ENCODE results near the gene PLA2G4A. TPM values are rescaled to one million over a fixed set of nuclear protein-coding genes. Genes with fewer than 3 reads are reported as not detected.

The PLA2G4A gene
- total RNA-seq, 6 experiments from 2014 or later = 0.25 to 0.90 (median 0.45) TPM

GRCh38 chr1:186980400-186980799 is 151.7 kb downstream of the PLA2G4A start:
- no peak for DNase-seq
- Mint-ChIP-seq H3K27me3 (ENCODE audit: insufficient read depth) (peaks cover 5% of the 10 kb centered on the region; the same call in 1 of the 2 replicates), H3K4me1 (ENCODE audit: low read depth) (peaks cover 31% of the 10 kb centered on the region), H3K4me3 (no peak overlapping the region), H3K36me3 (ENCODE audit: low read depth) (no peaks in the 10 kb centered on the region), H3K27ac (no peak overlapping the region), H3K9me3 (no peaks in the 10 kb centered on the region)
- TF ChIP-seq, protein P1, sequence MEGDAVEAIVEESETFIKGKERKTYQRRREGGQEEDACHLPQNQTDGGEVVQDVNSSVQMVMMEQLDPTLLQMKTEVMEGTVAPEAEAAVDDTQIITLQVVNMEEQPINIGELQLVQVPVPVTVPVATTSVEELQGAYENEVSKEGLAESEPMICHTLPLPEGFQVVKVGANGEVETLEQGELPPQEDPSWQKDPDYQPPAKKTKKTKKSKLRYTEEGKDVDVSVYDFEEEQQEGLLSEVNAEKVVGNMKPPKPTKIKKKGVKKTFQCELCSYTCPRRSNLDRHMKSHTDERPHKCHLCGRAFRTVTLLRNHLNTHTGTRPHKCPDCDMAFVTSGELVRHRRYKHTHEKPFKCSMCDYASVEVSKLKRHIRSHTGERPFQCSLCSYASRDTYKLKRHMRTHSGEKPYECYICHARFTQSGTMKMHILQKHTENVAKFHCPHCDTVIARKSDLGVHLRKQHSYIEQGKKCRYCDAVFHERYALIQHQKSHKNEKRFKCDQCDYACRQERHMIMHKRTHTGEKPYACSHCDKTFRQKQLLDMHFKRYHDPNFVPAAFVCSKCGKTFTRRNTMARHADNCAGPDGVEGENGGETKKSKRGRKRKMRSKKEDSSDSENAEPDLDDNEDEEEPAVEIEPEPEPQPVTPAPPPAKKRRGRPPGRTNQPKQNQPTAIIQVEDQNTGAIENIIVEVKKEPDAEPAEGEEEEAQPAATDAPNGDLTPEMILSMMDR (IDR thresholded peaks at IDR 0.05) = no peak

DNA sequence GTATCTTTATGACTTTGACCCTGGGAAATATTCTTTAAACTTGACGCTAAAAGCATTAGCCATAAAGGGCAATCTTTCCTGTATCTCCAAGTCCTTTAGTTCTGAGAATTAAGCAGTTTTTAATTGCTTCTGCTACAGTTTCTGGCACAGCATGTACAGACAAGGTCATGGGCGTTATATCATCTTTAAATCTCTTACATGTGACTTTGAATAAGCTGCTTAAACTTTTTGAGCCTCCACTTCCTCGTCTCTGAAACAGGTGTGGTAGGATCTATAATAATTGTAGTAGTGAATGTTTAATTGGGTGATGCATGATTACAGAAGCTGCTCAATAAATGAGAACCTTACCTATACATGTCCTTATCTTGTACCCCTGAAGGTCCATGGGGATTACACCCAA is 153.4 kb downstream of the PLA2G4A start:
- TF ChIP-seq, protein P1 (IDR thresholded peaks at IDR 0.05) = no peak
- peaks cover 5% of the 10 kb centered on the region; the same call in 1 of the 2 replicates for H3K27me3 Mint-ChIP-seq (ENCODE audit: insufficient read depth)
- no peaks in the 10 kb centered on the region for H3K9me3 Mint-ChIP-seq
- peaks cover 24% of the 10 kb centered on the region; the same call in 1 of the 2 replicates for H3K4me1 Mint-ChIP-seq (ENCODE audit: low read depth)
- H3K27ac Mint-ChIP-seq = no peak overlapping the region
- no peak for DNase-seq
- no peaks in the 10 kb centered on the region for H3K36me3 Mint-ChIP-seq (ENCODE audit: low read depth)
- no peak overlapping the region for H3K4me3 Mint-ChIP-seq

DNA sequence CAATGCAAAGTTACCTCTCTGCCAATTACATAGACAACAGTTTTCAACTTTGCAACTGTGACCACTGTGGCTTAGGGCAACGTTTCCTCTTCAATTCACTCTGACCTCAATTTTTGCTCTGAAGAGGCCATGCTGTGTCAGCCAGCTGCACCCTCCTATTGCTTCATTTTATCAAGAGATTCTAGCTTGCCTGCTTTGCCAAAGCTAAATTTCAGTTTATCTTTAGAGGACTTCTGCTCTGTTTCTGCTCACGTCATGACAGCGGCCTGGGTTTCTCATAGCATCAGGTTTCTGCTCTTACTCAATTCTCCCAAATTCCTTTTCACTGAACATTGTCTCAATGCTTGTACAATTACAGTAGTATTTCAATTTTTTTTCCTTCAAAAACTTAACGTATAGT is 154.6 kb downstream of the PLA2G4A start:
- no peaks in the 10 kb centered on the region for H3K9me3 Mint-ChIP-seq
- no peak overlapping the region for H3K27ac Mint-ChIP-seq
- TF ChIP-seq, protein P1 (IDR thresholded peaks at IDR 0.05) = no peak
- H3K27me3 Mint-ChIP-seq (ENCODE audit: insufficient read depth) = peaks cover 5% of the 10 kb centered on the region; the same call in 1 of the 2 replicates
- H3K4me1 Mint-ChIP-seq (ENCODE audit: low read depth) = peaks cover 12% of the 10 kb centered on the region; the same call in 1 of the 2 replicates
- no peaks in the 10 kb centered on the region for H3K36me3 Mint-ChIP-seq (ENCODE audit: low read depth)
- H3K4me3 Mint-ChIP-seq = no peak overlapping the region
- no peak for DNase-seq

DNA sequence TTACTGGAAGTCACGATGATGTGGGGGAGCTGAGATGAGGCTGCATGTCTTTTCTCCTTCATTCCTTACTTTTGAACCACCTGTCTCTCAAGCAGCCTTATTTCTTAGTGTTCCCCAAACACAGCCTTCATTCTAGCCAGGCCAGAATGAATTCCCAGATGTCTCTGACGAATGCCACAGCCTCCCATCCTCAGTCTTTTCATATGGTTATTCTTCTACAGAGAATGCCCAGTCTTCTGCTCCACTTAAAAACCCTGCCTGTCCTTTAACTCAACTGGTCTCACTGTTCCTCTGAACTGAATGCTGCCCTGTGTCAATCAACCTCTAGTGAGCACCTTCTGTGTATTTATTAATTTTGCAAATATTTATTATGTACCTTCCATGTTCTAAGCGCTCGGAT is 156.2 kb downstream of the PLA2G4A start:
- H3K27ac Mint-ChIP-seq = no peak overlapping the region
- TF ChIP-seq, protein P1 (IDR thresholded peaks at IDR 0.05) = no peak
- peaks cover 11% of the 10 kb centered on the region; the same call in 1 of the 2 replicates for H3K4me1 Mint-ChIP-seq (ENCODE audit: low read depth)
- DNase-seq = no peak
- no peak overlapping the region for H3K4me3 Mint-ChIP-seq
- H3K36me3 Mint-ChIP-seq (ENCODE audit: low read depth) = no peaks in the 10 kb centered on the region
- H3K27me3 Mint-ChIP-seq (ENCODE audit: insufficient read depth) = peaks cover under 1% of the 10 kb centered on the region
- no peaks in the 10 kb centered on the region for H3K9me3 Mint-ChIP-seq

DNA sequence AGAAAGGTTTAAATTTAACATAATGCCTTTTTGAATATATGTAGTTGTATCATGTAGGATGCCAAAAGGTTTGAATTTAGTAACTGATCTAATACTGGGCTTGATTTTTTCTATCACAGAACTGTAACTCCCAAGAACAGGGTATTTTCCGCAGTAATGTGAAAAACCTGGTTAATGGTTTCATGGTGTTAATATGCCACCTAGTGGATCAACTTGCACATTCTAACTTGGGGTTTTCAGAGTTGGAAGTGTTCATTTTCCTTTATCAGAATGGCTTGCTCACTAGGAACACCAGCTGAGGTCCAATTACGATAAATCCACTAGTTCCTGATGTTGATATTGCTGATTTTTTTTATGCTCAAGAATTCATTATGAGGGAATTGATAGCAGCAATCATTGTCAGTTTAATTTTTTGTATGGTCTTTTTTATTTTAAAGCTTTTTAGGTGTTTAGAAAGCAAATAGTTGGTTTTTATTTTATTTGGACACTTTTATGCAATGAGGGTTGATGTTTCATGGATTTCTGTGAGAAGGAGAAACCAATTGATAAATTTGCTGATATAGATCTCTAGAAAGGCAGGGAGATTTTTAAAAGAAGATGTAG is 157.2 kb downstream of the PLA2G4A start:
- Mint-ChIP-seq H3K4me3 (no peak overlapping the region), H3K4me1 (ENCODE audit: low read depth) (peaks cover 11% of the 10 kb centered on the region; the same call in 1 of the 2 replicates), H3K27me3 (ENCODE audit: insufficient read depth) (peaks cover 3% of the 10 kb centered on the region), H3K9me3 (no peaks in the 10 kb centered on the region), H3K36me3 (ENCODE audit: low read depth) (no peaks in the 10 kb centered on the region), H3K27ac (no peak overlapping the region)
- DNase-seq = peak; percentile 59
- TF ChIP-seq, protein P1 (IDR thresholded peaks at IDR 0.05) = peak; percentile 90

Data from HFFc6 (cell line).